Uterus (tissue), 4 donors: ENCODE results near the gene ABCB10. TPM values are rescaled to one million over a fixed set of nuclear protein-coding genes. Genes with fewer than 3 reads are reported as not detected.
"Not testable (repeated sequence)": the region's sequence is repeated elsewhere in the genome, so short reads cannot be mapped to it uniquely, and the experiment has no call there.

Source experiments
- DNase-seq, 2 donors: peaks; one replicate each; pipeline ENCODE4 v3.0.0-alpha.2; 2019 to 2020
- H3K27ac ChIP-seq, 2 donors: fragments of 200-600 bp; sonication (generic); 1 replicate in 1 of 2; 2 replicates in 1 of 2; pipeline ENCODE4 v1.5.1; 2016 to 2018
- H3K27me3 ChIP-seq, 2 donors: fragments of 200-600 bp; sonication (generic); one replicate each; pipeline ENCODE4 v1.5.1; 2018 to 2019; ENCODE audit warnings: control low read depth in 1 of 2
- H3K36me3 ChIP-seq, 2 donors: fragments of 200-600 bp; sonication (generic); one replicate each; pipeline ENCODE4 v1.5.1; 2019; ENCODE audit warnings: control low read depth in 1 of 2
- H3K4me1 ChIP-seq, 2 donors: fragments of 200-600 bp; sonication (generic); one replicate each; pipeline ENCODE4 v1.5.1; 2018 to 2019; ENCODE audit warnings: control low read depth in 1 of 2
- H3K4me3 ChIP-seq, 2 donors: fragments of 200-600 bp; sonication (generic); 1 replicate in 1 of 2; 2 replicates in 1 of 2; pipeline ENCODE4 v1.5.1; 2018 to 2019; ENCODE audit warnings: mild to moderate bottlenecking in 1 of 2
- H3K9me3 ChIP-seq, 2 donors: fragments of 200-600 bp; sonication (generic); one replicate each; pipeline ENCODE4 v1.5.1; 2019; ENCODE audit warnings: control low read depth in 1 of 2
- CTCF ChIP-seq, 4 experiments: fragments of 200-600 bp in 2 of 4; fragments of 450-650 bp in 2 of 4; sonication (generic) in 2 of 4; IDR thresholded peaks; one replicate each; pipeline ENCODE4 v1.5.1; 2016 to 2019; ENCODE audit warnings: antibody characterized with exemption in 4 of 4, mild to moderate bottlenecking in 2 of 4, moderate library complexity in 1 of 4
- POLR2A ChIP-seq, 2 donors: fragments of 450-650 bp; IDR thresholded peaks; one replicate each; pipeline ENCODE4 v1.6.1; 2016; ENCODE audit warnings: antibody characterized with exemption in 2 of 2, mild to moderate bottlenecking in 1 of 2, moderate library complexity in 1 of 2
- intact Hi-C: fragments of 100-400 bp; cut with DNase I; formaldehyde crosslinking; loops from one replicate; pipeline ENCODE4 v1.15.1; 2023; ENCODE audit warnings: low total_unique reads
- total RNA-seq, 4 donors: library from RNA; depleted of rRNA in 3 of 4; stranded (reverse); fragments of >200 nt in 3 of 4; gene quantifications; one replicate each; pipeline versions ENCODE4 v1.1.0 to v1.2.4, GENCODE V29; 2014 to 2023
- donor health status: DM: yes; HTN: yes; CAD: no.

ABCB10 gene
- total RNA-seq, 4 donors from 2014 or later, result 4.7 to 26.8 (median 15.4) TPM

- Histone ChIP-seq H3K9me3 (no peaks in the 10 kb centered on the region), H3K27me3 (no peaks in the 10 kb centered on the region), H3K36me3 (no peaks in the 10 kb centered on the region), H3K4me3 (no peak overlapping the region), H3K4me1 (peaks cover 0 to 5% of the 10 kb centered on the region in 2 donors), H3K27ac (no peak overlapping the region)
- no peak for DNase-seq
- intact Hi-C loops, result no loop called here
- TF ChIP-seq POLR2A (IDR thresholded peaks at IDR 0.05) (no peak), CTCF (IDR thresholded peaks at IDR 0.05) (no peak)
These were observed 40.9 kb upstream of the ABCB10 start for GRCh38 chr1:229599218-229599954.

- TF ChIP-seq POLR2A (IDR thresholded peaks at IDR 0.05), result no peak
- no peak for TF ChIP-seq CTCF (IDR thresholded peaks at IDR 0.05)
- no peak for DNase-seq
- Histone ChIP-seq H3K27ac (peak overlapping the region; percentile 11 to 65), H3K9me3 (no peaks in the 10 kb centered on the region), H3K4me1 (peaks cover 0 to 5% of the 10 kb centered on the region in 2 donors), H3K4me3 (no peak overlapping the region), H3K36me3 (no peaks in the 10 kb centered on the region), H3K27me3 (no peaks in the 10 kb centered on the region)
- intact Hi-C loops, result no loop called here
These were observed 39.4 kb upstream of the ABCB10 start for GRCh38 chr1:229597877-229598276.

- no peak overlapping the region for H3K4me3 ChIP-seq
- no peaks in the 10 kb centered on the region for H3K36me3 ChIP-seq
- H3K4me1 ChIP-seq, result peaks cover 0 to 5% of the 10 kb centered on the region in 2 donors
- H3K27me3 ChIP-seq, result no peaks in the 10 kb centered on the region
- DNase-seq, result peak; percentile 20 to 35
- intact Hi-C loops, result no loop called here
- H3K27ac ChIP-seq, result peak overlapping the region; percentile 36 to 65
- no peaks in the 10 kb centered on the region for H3K9me3 ChIP-seq
- no peak for TF ChIP-seq POLR2A (IDR thresholded peaks at IDR 0.05)
- no peak for TF ChIP-seq CTCF (IDR thresholded peaks at IDR 0.05)
These were observed 38.6 kb upstream of the ABCB10 start for GRCh38 chr1:229596925-229597699.

GRCh38 chr1:229595876-229596275, 37.4 kb upstream of the ABCB10 start:
- H3K4me1 ChIP-seq, intact Hi-C loops: not testable (repeated sequence)

GRCh38 chr1:229594227-229595008, 35.9 kb upstream of the ABCB10 start:
- H3K4me3 ChIP-seq, result no peak overlapping the region
- no peaks in the 10 kb centered on the region for H3K27me3 ChIP-seq
- H3K36me3 ChIP-seq, result no peaks in the 10 kb centered on the region
- DNase-seq, result no peak
- H3K9me3 ChIP-seq, result no peaks in the 10 kb centered on the region
- no peak for TF ChIP-seq POLR2A (IDR thresholded peaks at IDR 0.05)
- no peak for TF ChIP-seq CTCF (IDR thresholded peaks at IDR 0.05)
- no peak overlapping the region for H3K27ac ChIP-seq
- intact Hi-C loops, result no loop called here
- peaks cover 0 to 5% of the 10 kb centered on the region in 2 donors for H3K4me1 ChIP-seq

More at GRCh38 chr1:229595876-229596275, 37.4 kb upstream of the ABCB10 start:
- not testable (repeated sequence) for H3K27me3 ChIP-seq, H3K36me3 ChIP-seq, DNase-seq, H3K4me3 ChIP-seq, H3K9me3 ChIP-seq
- peak overlapping the region in 1 of 2 donors; percentile 65 for H3K27ac ChIP-seq
